ENCODE measurements around the gene TMEM94.
A peak's percentile ranks its signal among the peaks of the same experiment; 100 is the strongest.
"Not testable (repeated sequence)": the region's sequence is repeated elsewhere in the genome, so short reads cannot be mapped to it uniquely, and the experiment has no call there.

Gene TMEM94

DNA sequence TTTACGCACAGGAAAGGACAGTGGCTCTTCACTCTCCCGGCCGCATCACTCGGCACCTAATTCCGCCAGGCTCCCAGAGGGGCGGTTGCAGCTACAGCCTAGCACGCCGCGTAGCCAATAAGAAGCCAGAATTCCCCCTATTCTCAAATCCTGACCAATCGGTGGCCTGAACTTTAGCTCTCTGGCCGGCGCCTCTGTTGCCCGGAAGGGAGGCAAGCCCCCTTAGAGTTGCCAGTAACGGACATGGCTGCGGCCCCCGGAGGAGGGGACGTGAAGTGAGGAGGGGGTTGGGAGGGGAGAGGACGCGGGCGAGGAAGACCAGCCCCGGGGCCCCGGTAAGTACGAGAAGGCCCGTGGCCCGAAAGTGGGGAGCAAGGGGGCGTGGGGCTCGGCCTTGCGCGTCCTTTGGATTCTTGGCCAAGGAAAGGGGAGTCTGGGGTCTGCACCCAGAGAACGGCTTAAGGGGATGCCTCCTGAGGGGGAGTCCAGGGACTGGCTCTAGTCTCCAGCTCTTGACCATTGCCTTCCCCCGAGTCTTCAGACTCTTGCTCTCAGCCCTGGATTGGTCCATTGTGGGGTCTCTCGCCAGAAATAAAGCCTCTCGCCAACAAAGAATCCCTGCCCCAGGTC is at the start of gene TMEM94:
Gene TMEM94, plus strand, starts transcription at position 219 of the 630 bp plus-strand sequence. CDS start 15,271 bp downstream, outside the sequence.
- peak; percentile 97 for DNase-seq

DNA sequence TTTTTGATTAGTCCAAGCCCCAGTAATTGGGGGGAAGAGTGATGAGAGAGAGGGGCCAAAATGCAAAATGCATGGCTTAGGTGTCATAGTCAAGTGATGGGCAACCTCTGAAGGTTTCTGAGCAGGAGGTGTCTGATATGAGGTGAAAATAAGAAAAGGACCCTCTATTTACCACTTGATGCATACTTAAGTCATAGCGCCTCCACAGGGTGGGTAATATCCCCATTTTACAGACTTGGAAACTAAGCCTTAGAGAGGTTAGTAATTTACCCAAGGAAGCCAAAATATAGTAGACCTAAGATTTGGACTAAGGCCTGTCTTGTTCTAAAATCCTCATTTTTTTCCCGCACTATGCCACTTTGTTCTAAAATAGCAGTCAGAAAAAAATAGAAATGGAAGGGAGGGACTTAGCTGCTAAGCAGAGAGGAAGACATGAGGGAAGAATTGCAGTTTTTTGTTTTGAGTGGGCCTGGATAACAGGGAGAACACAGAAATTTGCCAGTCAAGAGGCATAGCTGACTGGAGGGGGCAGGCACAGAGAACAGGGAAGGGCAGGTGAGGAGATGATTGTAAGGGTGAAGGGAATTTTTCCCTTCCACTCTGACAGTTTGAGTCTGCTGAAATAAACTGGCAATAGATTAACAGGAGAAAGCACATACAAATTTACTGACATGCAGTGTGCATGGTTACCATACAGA is 48.6 kb upstream of the TMEM94 start:
- no peak for DNase-seq

DNA sequence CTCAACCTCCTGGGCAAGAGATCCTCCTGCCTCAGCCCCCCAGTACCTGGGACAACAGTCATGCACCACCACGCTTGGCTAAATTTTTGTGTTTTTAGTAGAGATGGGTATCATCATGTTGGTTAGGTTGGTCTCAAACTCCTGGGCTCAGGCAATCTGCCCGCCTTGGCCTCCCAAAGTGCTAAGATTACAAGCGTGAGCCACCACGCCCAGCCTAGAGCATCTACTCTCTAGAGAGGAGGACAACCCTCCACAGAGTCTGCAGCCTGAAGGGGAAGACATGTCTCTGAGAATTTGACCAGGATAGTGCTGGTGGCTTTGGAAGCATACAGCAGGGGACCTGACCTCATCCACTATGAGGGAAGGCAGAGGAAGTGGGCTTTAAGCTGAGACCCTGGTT is 46.3 kb upstream of the TMEM94 start:
- no peak for DNase-seq

DNA sequence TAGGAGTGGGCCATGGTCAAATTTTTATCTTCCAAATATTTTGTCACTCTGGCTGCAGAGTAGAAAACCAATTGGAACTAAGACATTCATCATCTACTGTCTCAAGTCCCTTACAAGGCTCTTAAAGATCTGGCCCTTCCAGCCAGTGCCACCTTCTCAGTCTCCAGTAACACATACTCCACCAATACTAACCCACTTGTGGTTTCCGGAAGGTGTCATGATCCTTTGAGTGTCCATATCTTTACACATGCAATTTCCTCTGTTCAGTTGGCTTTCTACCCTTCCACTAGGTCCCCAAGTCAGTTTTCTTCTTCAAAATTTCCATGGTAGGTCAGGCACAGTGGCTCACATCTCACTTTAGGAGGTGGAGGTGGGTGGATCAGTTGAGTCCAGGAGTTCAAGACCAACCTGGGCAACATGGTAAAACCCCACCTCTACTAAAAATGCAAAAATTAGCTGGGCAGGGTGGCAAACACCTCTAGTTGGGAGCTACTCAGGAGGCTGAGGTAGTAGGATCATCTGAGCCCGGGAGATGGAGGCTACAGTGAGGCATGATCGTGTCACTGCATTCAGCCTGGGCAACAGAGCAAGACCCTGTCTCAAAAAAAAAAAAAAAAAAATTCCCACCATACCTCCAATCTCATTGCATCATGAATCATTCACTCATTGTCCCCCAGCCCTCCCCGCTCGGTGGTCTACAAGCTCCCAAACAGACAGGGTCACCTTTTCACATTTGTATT is 44.9 kb upstream of the TMEM94 start:
- no peak for DNase-seq

- DNase-seq, result peak; percentile 73
Measured at GRCh38 chr17:75412455-75413317, 43.7 kb upstream of the TMEM94 start.

- no peak for DNase-seq
Measured at GRCh38 chr17:75414488-75414887, 41.9 kb upstream of the TMEM94 start.

DNA sequence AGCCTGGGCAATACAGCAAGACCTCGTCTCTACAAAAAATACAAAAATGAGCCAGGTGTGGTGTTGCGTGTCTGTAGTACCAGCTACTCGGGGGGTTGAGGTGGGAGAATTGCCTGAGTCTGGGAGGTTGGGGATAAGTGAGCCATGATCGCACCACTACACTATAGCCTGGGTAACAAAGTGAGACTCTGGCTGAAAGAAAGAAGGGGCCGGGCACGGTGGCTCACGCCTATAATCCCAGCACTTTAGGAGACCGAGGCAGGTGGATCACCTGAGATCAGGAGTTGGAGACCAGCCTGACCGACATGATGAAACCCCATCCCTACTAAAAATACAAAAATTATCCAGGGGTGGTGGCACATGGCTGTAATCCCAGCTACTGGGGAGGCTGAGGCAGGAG is 40.4 kb upstream of the TMEM94 start:
- DNase-seq, result no peak

DNA sequence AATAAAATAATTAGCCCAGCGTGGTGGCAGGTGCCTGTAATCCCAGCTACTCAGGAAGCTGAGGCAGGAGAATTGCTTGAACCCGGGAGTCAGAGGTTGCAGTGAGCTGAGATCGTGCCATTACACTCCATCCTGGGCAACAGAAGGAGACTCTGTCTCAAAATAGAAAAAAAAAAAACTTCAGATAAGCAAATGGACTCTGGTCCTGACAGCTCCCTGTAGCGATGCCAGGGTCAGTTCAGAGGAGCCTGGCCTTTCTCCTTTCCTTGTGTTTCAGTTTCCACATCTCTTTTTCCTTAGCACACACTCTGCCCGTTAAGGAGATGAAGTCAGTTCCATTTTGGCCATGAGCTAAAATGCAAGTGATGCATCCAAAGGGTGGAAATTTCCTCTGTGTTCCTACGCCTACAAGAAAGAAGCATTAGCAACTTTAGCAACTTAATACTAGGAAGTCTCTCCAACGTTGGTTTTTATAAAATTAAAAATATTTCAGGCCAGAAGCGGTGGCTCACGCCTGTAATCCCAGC is 39.3 kb upstream of the TMEM94 start:
- DNase-seq, result no peak

DNA sequence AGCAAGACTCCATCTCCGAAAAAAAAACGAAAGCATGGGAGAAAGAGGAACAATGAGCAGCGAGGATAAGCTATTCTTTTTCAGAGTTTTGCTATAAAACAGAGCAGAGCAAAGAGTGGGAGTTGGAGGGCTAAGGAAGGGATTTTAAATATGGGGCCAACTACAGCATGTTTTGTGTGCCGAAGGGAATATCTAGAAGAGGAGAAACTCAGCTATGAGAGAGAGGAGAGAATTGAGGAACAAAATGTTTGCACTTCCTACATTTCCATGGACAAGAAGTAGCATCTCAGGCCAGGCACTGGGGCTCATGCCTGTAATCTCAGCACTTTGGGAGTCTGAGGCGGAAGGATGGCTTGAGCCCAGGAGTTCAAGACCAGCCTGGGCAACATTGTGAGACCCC is 37.9 kb upstream of the TMEM94 start:
- no peak for DNase-seq

DNA sequence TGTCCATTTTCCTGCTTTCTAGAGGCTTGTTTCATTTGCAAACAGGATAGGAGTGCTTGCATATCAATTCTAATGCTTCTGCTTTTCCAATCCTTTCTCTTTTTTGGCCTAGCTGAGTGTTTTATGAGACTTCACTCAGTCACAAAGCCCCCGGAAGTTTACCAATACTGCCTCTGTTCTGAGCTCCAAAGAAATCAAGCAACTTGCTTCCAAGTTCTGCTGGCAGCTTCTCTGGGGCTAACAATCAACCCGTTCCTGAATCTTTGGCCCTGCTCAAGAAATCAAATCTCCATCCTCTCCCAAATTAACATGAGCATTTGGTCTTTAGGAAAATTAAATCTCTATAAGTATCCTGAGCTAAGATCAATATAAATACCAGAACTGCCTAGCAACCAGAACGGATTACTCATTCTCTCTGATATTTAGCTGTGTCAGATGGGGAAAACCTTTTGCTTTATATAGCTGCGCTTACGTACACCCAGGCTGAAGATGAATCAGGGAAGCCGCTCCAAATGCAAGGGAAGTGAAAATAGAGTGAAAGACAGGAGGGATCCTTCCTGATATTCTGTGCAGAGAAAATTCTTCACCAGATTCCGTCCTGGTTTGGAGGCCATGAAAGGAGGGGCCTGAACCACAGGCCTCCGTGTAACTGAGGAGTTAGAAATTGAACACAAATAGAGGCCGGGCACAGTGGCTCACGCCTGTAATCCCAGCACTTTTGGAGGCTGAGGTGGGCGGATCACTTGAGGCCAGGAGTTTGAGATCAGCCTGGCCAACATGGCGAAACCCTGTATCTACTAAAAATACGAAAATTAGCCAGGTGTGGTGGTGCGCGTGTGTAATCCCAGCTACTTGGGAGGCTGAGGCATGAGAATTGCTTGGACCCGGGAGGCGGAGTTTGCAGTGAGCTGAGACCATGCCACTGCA is 27.6 kb upstream of the TMEM94 start:
- DNase-seq, result no peak

- DNase-seq, result no peak
Measured at GRCh38 chr17:75430159-75430974, 26.1 kb upstream of the TMEM94 start.

- DNase-seq, result no peak
Measured at GRCh38 chr17:75433218-75433783, 23.1 kb upstream of the TMEM94 start.

DNA sequence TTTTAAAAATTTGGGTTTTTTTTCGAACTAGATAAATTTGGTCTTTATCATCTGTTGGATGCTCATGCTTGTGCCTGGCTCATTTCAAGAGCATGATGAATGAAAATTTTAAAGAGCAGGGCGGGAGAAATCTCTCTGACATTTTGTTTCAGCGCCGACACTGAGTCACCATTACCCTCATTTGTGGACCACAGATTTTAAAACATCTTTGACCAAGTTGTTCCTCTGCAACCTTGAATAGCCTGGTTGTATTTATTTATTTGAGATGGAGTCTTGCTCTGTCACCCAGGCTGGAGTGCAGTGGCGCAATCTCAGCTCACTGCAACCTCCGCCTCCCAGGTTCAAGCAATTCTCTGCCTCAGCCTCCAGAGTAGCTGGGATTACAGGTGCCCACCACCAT is 22.0 kb upstream of the TMEM94 start:
- not testable (repeated sequence) for DNase-seq

- DNase-seq, result not testable (repeated sequence)
Measured at GRCh38 chr17:75437404-75437803, 19.0 kb upstream of the TMEM94 start.

DNA sequence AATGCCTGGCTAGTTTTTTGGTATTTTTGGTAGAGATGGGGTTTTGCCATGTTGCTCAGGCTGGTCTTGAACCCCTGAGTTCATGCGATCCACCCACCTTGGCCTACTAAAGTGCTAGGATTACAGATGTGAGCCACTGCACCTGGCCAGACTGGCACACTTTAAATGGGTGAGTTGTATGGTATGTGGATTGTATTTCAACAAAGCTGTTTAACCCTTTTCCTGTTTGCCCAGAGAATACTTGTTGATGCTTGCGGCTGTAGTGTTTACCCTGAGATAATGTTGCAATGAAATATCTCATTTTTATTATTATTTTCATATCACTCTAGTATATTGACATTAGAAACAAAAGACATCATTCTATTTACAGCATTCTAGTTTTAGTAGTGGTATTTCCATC is 17.1 kb upstream of the TMEM94 start:
- no peak for DNase-seq

GRCh38 chr17:75440738-75441448 is 15.5 kb upstream of the TMEM94 start:
- no peak for DNase-seq

- no peak for DNase-seq
Measured at GRCh38 chr17:75442168-75443103, 14.0 kb upstream of the TMEM94 start.

DNA sequence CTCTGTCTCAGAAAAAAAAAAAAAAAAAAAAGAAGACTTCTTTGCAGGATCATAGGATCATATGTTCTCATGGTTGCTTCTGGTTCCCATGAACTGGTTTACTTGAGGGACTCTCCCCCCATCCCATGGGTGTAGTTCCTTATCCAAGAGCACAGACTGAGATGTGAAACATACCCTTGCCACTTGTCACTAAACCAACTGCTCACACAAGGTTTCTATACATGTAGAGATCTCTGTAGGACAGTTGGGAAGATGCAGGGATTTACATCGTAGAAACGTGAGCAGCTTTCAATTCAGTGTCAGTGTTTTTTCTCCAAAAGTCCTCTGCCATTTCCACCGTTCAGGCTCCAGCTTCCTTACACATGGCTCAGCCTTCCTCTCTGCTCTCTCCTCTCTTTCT is 11.1 kb upstream of the TMEM94 start:
- DNase-seq, result no peak
